K562 (cell line): Measurements from ENCODE around the gene MYB. TPM values are rescaled to one million over a fixed set of nuclear protein-coding genes. Genes with fewer than 3 reads are reported as not detected.
A peak's percentile ranks its signal among the peaks of the same experiment; 100 is the strongest.

Experiments
- CBFB ChIP-seq: sonication (generic); formaldehyde crosslinking; IDR thresholded peaks from 2 replicates; pipeline ENCODE4 v1.4.0; 2020; ENCODE audit warnings: mild to moderate bottlenecking, missing genetic modification reagents
- CHD4 ChIP-seq: fragments of 200-600 bp; sonication (generic); IDR thresholded peaks from 3 replicates; pipeline ENCODE4 v1.6.1; 2012; ENCODE audit warnings: low read depth, mild to moderate bottlenecking, mixed read lengths, low read length, inconsistent platforms; ENCODE audit not compliant: insufficient read depth, insufficient replicate concordance, poor library complexity, severe bottlenecking
- HOXB6 ChIP-seq: fragments of 250-450 bp; sonication (Bioruptor Pico); IDR thresholded peaks from 2 replicates; pipeline ENCODE4 v1.5.1; 2022; ENCODE audit warnings: mild to moderate bottlenecking, borderline replicate concordance
- KDM4B ChIP-seq, 2 experiments: fragments of 450-650 bp in 1 of 2; sonication (generic) in 1 of 2; IDR thresholded peaks; 2 replicates each; pipeline ENCODE4 v1.6.1; 2016 to 2017; ENCODE audit warnings: borderline replicate concordance in 2 of 2, antibody characterized with exemption in 1 of 2, low read depth in 1 of 2, mild to moderate bottlenecking in 1 of 2
- LCOR ChIP-seq: sonication (generic); formaldehyde crosslinking; IDR thresholded peaks from 2 replicates; pipeline ENCODE4 v1.8.0; 2022; ENCODE audit warnings: mild to moderate bottlenecking, missing genetic modification reagents
- MAFF ChIP-seq: IDR thresholded peaks from 2 replicates; pipeline ENCODE4 v1.6.1; 2012; ENCODE audit warnings: low read length, improper control_type of control experiment
- MED1 ChIP-seq: sonication (generic); formaldehyde crosslinking; IDR thresholded peaks from 2 replicates; pipeline ENCODE4 v1.8.1; 2023; ENCODE audit warnings: missing genetic modification reagents, borderline replicate concordance
- MXI1 ChIP-seq: IDR thresholded peaks from 2 replicates; pipeline ENCODE4 v1.6.1; 2011; ENCODE audit warnings: low read depth, mild to moderate bottlenecking, improper control_type of control experiment, low read length
- MYNN ChIP-seq, 2 experiments: sonication (generic); formaldehyde crosslinking in 1 of 2; IDR thresholded peaks; 2 replicates each; pipeline versions ENCODE4 v1.5.0 to v1.6.1; 2016 to 2020; ENCODE audit warnings: antibody characterized with exemption in 1 of 2, missing genetic modification reagents in 1 of 2
- NR2C1 ChIP-seq, 2 experiments: fragments of 450-650 bp; IDR thresholded peaks; 2 replicates each; pipeline ENCODE4 v1.6.1; 2017; ENCODE audit warnings: mild to moderate bottlenecking in 2 of 2, antibody characterized with exemption in 1 of 2, inconsistent platforms in 1 of 2, missing compliant biosample characterization in 1 of 2, missing genetic modification characterization in 1 of 2
- NUFIP1 ChIP-seq: fragments of 450-650 bp; IDR thresholded peaks from 2 replicates; pipeline ENCODE4 v1.6.1; 2018; ENCODE audit not compliant: partially characterized antibody
- PRPF4 ChIP-seq: fragments of 200-400 bp; formaldehyde crosslinking; IDR thresholded peaks from one replicate; pipeline ENCODE4 v1.6.1; 2017; ENCODE audit warnings: low read length, low read depth, mild to moderate bottlenecking; ENCODE audit not compliant: insufficient read depth, poor library complexity, severe bottlenecking
- TAF9B ChIP-seq: fragments of 450-650 bp; IDR thresholded peaks from 2 replicates; pipeline ENCODE4 v1.6.1; 2018; ENCODE audit warnings: mild to moderate bottlenecking; ENCODE audit not compliant: partially characterized antibody
- TFAM ChIP-seq: fragments of 250-450 bp; sonication (Bioruptor Pico); conservative IDR thresholded peaks from 2 replicates; pipeline ENCODE4 v1.5.0; 2021; ENCODE audit warnings: mild to moderate bottlenecking, moderate library complexity
- polyA plus RNA-seq, 8 experiments: library from polyadenylated mRNA; depleted of rRNA in 4 of 8; stranded (reverse) in 5 of 8; unstranded in 3 of 8; fragments of >200 nt; fragmentation: Nextera tagmentation in 2 of 8; fragmentation: Illumina TruSeq in 1 of 8; extraction: Ambion mirVana in 2 of 8; extraction: Trizol in 1 of 8; gene quantifications; 2 replicates each; pipeline versions ENCODE4 v1.2.1 to v1.2.3, GENCODE V29; 2011 to 2014; ENCODE audit warnings: inconsistent platforms in 1 of 8, missing spikeins in 1 of 8
- total RNA-seq, 7 experiments: library from RNA; depleted of rRNA in 6 of 7; stranded (reverse); fragments of >200 nt in 6 of 7; fragmentation: Illumina TruSeq in 2 of 7; extraction: Trizol in 2 of 7; gene quantifications; 2 replicates each; pipeline versions ENCODE4 v1.2.1 to v1.2.3, GENCODE V29; 2011 to 2021; ENCODE audit warnings: low replicate concordance in 1 of 7
- TF ChIP-seq, protein P1 (sequence below): sonication (generic); formaldehyde crosslinking; IDR thresholded peaks from 2 replicates; pipeline ENCODE4 v1.8.0; 2023; ENCODE audit warnings: mild to moderate bottlenecking, missing genetic modification reagents
- TF ChIP-seq, protein P2 (sequence below): fragments of 450-650 bp; IDR thresholded peaks from 2 replicates; pipeline ENCODE4 v1.6.1; 2017; ENCODE audit warnings: antibody characterized with exemption
- TF ChIP-seq, protein P3 (sequence below): fragments of 450-650 bp; IDR thresholded peaks from 2 replicates; pipeline ENCODE4 v1.6.1; 2016; ENCODE audit warnings: low read depth, mild to moderate bottlenecking, moderate library complexity
- TF ChIP-seq, protein P4 (sequence below), 2 experiments: IDR thresholded peaks; 2 replicates each; pipeline ENCODE4 v1.6.1; 2011; ENCODE audit warnings: borderline replicate concordance in 1 of 2, control low read depth in 1 of 2, low read depth in 1 of 2, low read length in 1 of 2, mild to moderate bottlenecking in 1 of 2, mixed read lengths in 1 of 2, moderate library complexity in 1 of 2; ENCODE audit not compliant: insufficient read depth in 1 of 2, insufficient read length in 1 of 2, poor library complexity in 1 of 2, severe bottlenecking in 1 of 2; ENCODE audit errors: extremely low read depth in 1 of 2

The MYB gene
- total and polyA plus RNA-seq, 9 of the 15 experiments (the other 6 are each of a cell fraction or from before 2014, with no cell fraction given), result 35.8 to 218 (median 140) TPM

DNA sequence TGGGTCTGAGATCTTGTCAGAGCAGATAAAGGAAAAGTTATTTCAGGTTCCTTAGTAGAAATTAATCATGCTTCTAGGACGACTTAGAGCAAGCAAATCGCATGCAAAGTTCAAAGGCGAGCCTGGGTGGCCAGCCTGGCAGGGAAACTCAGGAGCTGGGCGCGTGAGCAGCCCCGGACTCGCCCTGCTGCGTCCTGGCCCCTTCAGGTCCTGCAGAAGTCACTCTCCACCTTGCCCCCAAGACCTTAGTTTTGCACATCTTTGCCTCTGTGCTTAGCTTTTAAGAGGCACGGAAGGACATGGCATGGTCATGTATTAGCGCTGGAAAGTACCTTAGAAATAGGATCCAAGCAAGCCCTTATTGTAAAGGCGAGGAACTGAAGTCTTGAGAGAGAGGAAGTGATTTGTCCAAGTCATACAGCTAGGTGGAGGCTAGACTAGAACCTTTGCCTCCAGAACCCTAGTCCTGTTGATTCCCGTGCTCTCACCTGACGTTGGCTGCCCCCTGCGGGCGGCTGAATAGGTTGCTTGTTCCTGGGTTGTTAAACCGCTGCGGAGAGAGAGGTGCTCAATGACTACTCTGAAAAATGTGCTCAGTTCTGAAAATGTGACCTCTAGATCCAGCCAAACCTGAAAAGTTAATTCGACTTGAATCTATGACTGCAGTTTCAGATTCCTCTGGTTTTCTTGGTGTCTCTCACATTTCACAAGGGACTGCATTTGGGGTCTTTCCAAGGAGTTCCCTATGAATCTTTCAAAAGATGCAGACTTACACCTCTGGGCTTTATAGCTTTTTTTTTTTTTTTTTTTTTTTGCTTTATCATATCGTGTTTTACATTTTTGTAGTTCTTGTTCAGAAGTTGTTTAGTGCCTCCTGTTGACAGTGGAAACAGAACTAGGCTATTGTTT lies 2.7 kb downstream of the MYB start (continued):
- TF ChIP-seq TFAM (CRISPR knock-in tag) (no peak), CBFB (CRISPR knock-in tag) (no peak), HOXB6 (CRISPR knock-in tag) (no peak), MAFF (no peak), MXI1 (no peak), MED1 (no peak), CHD4 (no peak), NR2C1 (IDR thresholded peaks at IDR 0.05) (no peak; the same call in 1 of the 2 replicates), NR2C1 (tag; IDR thresholded peaks at IDR 0.05) (no peak), LCOR (CRISPR knock-in tag) (no peak), PRPF4 (no peak), TAF9B (no peak), NUFIP1 (no peak), KDM4B (IDR thresholded peaks at IDR 0.05; ENCODE audit: borderline replicate concordance in 2 of 2, low read depth in 1 of 2) (no peak), MYNN (IDR thresholded peaks at IDR 0.05) (no peak; the same call in 1 of the 2 replicates), MYNN (CRISPR knock-in tag; IDR thresholded peaks at IDR 0.05) (no peak)
- TF ChIP-seq, protein P1, sequence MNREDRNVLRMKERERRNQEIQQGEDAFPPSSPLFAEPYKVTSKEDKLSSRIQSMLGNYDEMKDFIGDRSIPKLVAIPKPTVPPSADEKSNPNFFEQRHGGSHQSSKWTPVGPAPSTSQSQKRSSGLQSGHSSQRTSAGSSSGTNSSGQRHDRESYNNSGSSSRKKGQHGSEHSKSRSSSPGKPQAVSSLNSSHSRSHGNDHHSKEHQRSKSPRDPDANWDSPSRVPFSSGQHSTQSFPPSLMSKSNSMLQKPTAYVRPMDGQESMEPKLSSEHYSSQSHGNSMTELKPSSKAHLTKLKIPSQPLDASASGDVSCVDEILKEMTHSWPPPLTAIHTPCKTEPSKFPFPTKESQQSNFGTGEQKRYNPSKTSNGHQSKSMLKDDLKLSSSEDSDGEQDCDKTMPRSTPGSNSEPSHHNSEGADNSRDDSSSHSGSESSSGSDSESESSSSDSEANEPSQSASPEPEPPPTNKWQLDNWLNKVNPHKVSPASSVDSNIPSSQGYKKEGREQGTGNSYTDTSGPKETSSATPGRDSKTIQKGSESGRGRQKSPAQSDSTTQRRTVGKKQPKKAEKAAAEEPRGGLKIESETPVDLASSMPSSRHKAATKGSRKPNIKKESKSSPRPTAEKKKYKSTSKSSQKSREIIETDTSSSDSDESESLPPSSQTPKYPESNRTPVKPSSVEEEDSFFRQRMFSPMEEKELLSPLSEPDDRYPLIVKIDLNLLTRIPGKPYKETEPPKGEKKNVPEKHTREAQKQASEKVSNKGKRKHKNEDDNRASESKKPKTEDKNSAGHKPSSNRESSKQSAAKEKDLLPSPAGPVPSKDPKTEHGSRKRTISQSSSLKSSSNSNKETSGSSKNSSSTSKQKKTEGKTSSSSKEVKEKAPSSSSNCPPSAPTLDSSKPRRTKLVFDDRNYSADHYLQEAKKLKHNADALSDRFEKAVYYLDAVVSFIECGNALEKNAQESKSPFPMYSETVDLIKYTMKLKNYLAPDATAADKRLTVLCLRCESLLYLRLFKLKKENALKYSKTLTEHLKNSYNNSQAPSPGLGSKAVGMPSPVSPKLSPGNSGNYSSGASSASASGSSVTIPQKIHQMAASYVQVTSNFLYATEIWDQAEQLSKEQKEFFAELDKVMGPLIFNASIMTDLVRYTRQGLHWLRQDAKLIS (CRISPR knock-in tag), result peak; percentile 85
- TF ChIP-seq, protein P2, sequence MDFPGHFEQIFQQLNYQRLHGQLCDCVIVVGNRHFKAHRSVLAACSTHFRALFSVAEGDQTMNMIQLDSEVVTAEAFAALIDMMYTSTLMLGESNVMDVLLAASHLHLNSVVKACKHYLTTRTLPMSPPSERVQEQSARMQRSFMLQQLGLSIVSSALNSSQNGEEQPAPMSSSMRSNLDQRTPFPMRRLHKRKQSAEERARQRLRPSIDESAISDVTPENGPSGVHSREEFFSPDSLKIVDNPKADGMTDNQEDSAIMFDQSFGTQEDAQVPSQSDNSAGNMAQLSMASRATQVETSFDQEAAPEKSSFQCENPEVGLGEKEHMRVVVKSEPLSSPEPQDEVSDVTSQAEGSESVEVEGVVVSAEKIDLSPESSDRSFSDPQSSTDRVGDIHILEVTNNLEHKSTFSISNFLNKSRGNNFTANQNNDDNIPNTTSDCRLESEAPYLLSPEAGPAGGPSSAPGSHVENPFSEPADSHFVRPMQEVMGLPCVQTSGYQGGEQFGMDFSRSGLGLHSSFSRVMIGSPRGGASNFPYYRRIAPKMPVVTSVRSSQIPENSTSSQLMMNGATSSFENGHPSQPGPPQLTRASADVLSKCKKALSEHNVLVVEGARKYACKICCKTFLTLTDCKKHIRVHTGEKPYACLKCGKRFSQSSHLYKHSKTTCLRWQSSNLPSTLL, result no peak
- TF ChIP-seq, protein P3, sequence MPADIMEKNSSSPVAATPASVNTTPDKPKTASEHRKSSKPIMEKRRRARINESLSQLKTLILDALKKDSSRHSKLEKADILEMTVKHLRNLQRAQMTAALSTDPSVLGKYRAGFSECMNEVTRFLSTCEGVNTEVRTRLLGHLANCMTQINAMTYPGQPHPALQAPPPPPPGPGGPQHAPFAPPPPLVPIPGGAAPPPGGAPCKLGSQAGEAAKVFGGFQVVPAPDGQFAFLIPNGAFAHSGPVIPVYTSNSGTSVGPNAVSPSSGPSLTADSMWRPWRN, result 0 out of 2 replicates have a peak, but pooled peaks have one; percentile 8
- TF ChIP-seq, protein P4, sequence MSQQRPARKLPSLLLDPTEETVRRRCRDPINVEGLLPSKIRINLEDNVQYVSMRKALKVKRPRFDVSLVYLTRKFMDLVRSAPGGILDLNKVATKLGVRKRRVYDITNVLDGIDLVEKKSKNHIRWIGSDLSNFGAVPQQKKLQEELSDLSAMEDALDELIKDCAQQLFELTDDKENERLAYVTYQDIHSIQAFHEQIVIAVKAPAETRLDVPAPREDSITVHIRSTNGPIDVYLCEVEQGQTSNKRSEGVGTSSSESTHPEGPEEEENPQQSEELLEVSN (IDR thresholded peaks at IDR 0.05; ENCODE audit: borderline replicate concordance in 1 of 2, extremely low read depth in 1 of 2, insufficient read depth in 1 of 2, insufficient read length in 1 of 2, low read depth in 1 of 2, low read length in 1 of 2, poor library complexity in 1 of 2, severe bottlenecking in 1 of 2), result no peak
